H1 (cell line): Measurements from ENCODE around the gene PHRF1. TPM values are rescaled to one million over a fixed set of nuclear protein-coding genes. Genes with fewer than 3 reads are reported as not detected.

Experiments
- BRCA1 ChIP-seq: IDR thresholded peaks from 2 replicates; pipeline ENCODE4 v1.6.1; 2012; ENCODE audit warnings: low read depth, low read length, improper control_type of control experiment
- CBX8 ChIP-seq: fragments of 300-800, 300-1000 bp; sonication (generic); IDR thresholded peaks from 2 replicates; pipeline ENCODE4 v1.7.1; 2016; ENCODE audit warnings: low read depth, low read length, borderline replicate concordance
- CEBPB ChIP-seq: IDR thresholded peaks from 2 replicates; pipeline ENCODE4 v1.6.1; 2012; ENCODE audit warnings: low read depth, low read length
- EP300 ChIP-seq, 2 experiments: IDR thresholded peaks; 1 replicate in 1 of 2; 2 replicates in 1 of 2; pipeline ENCODE4 v1.6.1; 2011 to 2012; ENCODE audit warnings: low read depth in 2 of 2, low read length in 2 of 2, mild to moderate bottlenecking in 2 of 2, borderline replicate concordance in 1 of 2, inconsistent platforms in 1 of 2, moderate library complexity in 1 of 2
- EZH2 ChIP-seq: fragments of 200-600 bp; sonication (generic); IDR thresholded peaks from 2 replicates; pipeline ENCODE4 v1.7.1; 2012; ENCODE audit warnings: low read depth, mild to moderate bottlenecking, moderate library complexity, low read length, inconsistent platforms; ENCODE audit not compliant: severe bottlenecking
- POLR2AphosphoS5 ChIP-seq: IDR thresholded peaks from 2 replicates; pipeline ENCODE4 v1.6.1; 2011; ENCODE audit warnings: low read depth, low read length
- SAP30 ChIP-seq: fragments of 300-600 bp; sonication (generic); IDR thresholded peaks from 2 replicates; pipeline ENCODE4 v1.7.1; 2012; ENCODE audit warnings: low read length, moderate library complexity, mild to moderate bottlenecking, inconsistent platforms; ENCODE audit not compliant: insufficient read depth, insufficient replicate concordance
- polyA plus RNA-seq, 7 experiments: library from polyadenylated mRNA; depleted of rRNA in 3 of 7; stranded (reverse) in 5 of 7; unstranded in 2 of 7; fragments of >200 nt in 5 of 7; fragments of 200-250 nt in 2 of 7; gene quantifications; 1 replicate in 5 of 7; 2 replicates in 1 of 7; 4 replicates in 1 of 7; pipeline versions ENCODE4 v1.2.1 to v1.2.3, GENCODE V29; 2011 to 2013; ENCODE audit warnings: missing spikeins in 2 of 7, mixed read lengths in 2 of 7
- total RNA-seq: library from RNA; stranded (reverse); fragmentation: NEBNext Ultra II Directional; extraction: Animal tissue kit (Norgen Biotek cat#: 25700); gene quantifications from 2 replicates; pipeline ENCODE4 v1.2.1, GENCODE V29; 2021
- TF ChIP-seq, protein P1 (sequence below): IDR thresholded peaks from 2 replicates; pipeline ENCODE4 v1.6.1; 2012; ENCODE audit warnings: low read length, inconsistent platforms

PHRF1 gene
- total and polyA plus RNA-seq, 2 of the 8 experiments (the other 6 are each of a cell fraction or from before 2014, with no cell fraction given): 13.4 to 37.3 TPM

DNA sequence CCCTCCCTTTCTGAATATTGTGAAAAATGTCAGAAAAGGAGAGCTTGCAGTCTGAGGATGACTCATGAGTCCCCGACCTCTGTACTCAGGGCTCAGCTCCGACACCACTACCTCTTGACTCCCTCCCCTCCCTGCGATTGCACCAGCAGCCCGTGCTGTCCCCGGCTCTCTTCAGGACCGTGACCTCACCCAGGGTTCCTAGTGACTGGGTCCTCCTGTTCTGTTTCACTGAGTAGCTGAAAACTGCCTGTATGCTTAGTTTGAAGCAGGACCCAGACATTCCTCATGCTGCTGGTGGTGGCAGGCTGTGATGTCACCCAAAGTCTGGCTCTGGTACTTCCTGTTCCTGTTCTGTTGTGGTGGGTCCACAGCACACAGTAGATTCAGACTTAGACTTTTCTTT, 11.7 kb downstream of the PHRF1 start (continued):
- no peak for TF ChIP-seq EP300 (IDR thresholded peaks at IDR 0.05; ENCODE audit: borderline replicate concordance in 1 of 2, low read depth in 2 of 2, low read length in 2 of 2)
- TF ChIP-seq CEBPB: no peak
- no peak for TF ChIP-seq CBX8
- TF ChIP-seq POLR2AphosphoS5: no peak
- no peak for TF ChIP-seq EZH2
- no peak for TF ChIP-seq BRCA1
- no peak for TF ChIP-seq SAP30
- TF ChIP-seq, protein P1, sequence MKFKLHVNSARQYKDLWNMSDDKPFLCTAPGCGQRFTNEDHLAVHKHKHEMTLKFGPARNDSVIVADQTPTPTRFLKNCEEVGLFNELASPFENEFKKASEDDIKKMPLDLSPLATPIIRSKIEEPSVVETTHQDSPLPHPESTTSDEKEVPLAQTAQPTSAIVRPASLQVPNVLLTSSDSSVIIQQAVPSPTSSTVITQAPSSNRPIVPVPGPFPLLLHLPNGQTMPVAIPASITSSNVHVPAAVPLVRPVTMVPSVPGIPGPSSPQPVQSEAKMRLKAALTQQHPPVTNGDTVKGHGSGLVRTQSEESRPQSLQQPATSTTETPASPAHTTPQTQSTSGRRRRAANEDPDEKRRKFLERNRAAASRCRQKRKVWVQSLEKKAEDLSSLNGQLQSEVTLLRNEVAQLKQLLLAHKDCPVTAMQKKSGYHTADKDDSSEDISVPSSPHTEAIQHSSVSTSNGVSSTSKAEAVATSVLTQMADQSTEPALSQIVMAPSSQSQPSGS: no peak
